Mucosa of stomach (tissue), 1 donor: Measurements from ENCODE around the gene DCP1B.

Experiments used
- H3K27me3 ChIP-seq: one replicate; pipeline ENCODE4 v1.7.0; 2013; ENCODE audit warnings: mild to moderate bottlenecking, low read length; ENCODE audit not compliant: control insufficient read depth, insufficient read depth
- H3K36me3 ChIP-seq: one replicate; pipeline ENCODE4 v1.7.0; 2013; ENCODE audit warnings: low read length; ENCODE audit not compliant: control insufficient read depth, insufficient read depth
- H3K4me1 ChIP-seq: one replicate; pipeline ENCODE4 v1.7.0; 2013; ENCODE audit warnings: mild to moderate bottlenecking, low read length; ENCODE audit not compliant: control insufficient read depth, insufficient read depth
- H3K4me3 ChIP-seq: one replicate; pipeline ENCODE4 v1.7.0; 2013; ENCODE audit warnings: low read length
- H3K9ac ChIP-seq: one replicate; pipeline ENCODE4 v1.7.0; 2013; ENCODE audit warnings: mild to moderate bottlenecking, low read length, moderate library complexity
- H3K9me3 ChIP-seq: one replicate; pipeline ENCODE4 v1.7.0; 2013; ENCODE audit warnings: mild to moderate bottlenecking, low read length, moderate library complexity; ENCODE audit not compliant: control insufficient read depth
- donor health status: Pancreatic carcinoma.

Gene DCP1B

GRCh38 chr12:1912580-1913376, 91.5 kb downstream of the DCP1B start:
- H3K4me1 ChIP-seq: peaks cover 6% of the 10 kb centered on the region
- H3K9me3 ChIP-seq: no peaks in the 10 kb centered on the region
- no peaks in the 10 kb centered on the region for H3K36me3 ChIP-seq
- peaks cover 24% of the 10 kb centered on the region for H3K27me3 ChIP-seq
- no peak overlapping the region for H3K9ac ChIP-seq
- no peak overlapping the region for H3K4me3 ChIP-seq

GRCh38 chr12:1911598-1912575, 92.4 kb downstream of the DCP1B start:
- Histone ChIP-seq H3K9ac (no peak overlapping the region), H3K27me3 (peaks cover 16% of the 10 kb centered on the region), H3K36me3 (no peaks in the 10 kb centered on the region), H3K4me1 (peaks cover 8% of the 10 kb centered on the region), H3K4me3 (no peak overlapping the region), H3K9me3 (no peaks in the 10 kb centered on the region)

DNA sequence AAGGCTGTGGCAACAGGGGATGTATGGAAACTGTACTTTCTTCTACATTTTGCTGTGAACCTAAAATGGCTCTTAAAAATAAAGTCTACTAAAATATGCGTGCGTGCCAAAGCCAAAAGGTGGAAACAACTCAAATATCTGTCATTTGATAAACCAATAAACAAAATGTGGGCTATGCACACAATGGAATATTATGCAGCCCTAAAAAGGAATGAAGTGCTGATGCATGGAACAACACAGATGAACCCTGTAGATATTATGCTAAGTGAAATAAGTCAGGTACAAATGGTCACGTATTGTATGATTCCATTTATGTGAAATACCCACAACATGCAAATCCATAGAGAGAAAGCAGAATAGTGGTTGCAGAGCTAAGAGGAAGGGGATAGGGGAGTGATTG, 93.8 kb downstream of the DCP1B start:
- Histone ChIP-seq H3K4me3 (no peak overlapping the region), H3K9me3 (no peaks in the 10 kb centered on the region), H3K36me3 (no peaks in the 10 kb centered on the region), H3K9ac (no peak overlapping the region), H3K4me1 (peaks cover 8% of the 10 kb centered on the region), H3K27me3 (peaks cover 14% of the 10 kb centered on the region)

DNA sequence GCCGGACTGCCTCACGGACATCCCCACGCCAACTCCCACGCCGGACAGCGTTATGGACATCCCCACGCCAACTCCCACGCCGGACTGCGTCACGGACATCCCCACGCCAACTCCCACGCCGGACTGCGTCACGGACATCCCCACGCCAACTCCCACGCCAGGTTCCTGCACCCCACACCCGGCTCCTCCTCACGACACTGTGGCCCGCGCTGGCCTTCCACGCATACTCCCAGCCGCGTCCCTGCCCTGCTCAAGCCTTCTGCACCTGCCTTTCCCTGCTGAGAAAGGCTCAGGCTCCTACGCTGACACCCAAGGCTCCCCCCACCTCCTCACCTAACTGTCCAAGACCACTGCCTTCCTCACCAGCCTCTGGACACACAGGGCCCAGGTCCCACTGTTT, 95.5 kb downstream of the DCP1B start:
- Histone ChIP-seq H3K27me3 (peaks cover 14% of the 10 kb centered on the region), H3K4me1 (peaks cover 8% of the 10 kb centered on the region), H3K4me3 (no peak overlapping the region), H3K9me3 (no peaks in the 10 kb centered on the region), H3K9ac (no peak overlapping the region), H3K36me3 (no peaks in the 10 kb centered on the region)

GRCh38 chr12:1907652-1908611, 96.3 kb downstream of the DCP1B start:
- H3K4me1 ChIP-seq: peaks cover 8% of the 10 kb centered on the region
- peaks cover 14% of the 10 kb centered on the region for H3K27me3 ChIP-seq
- H3K36me3 ChIP-seq: no peaks in the 10 kb centered on the region
- H3K9ac ChIP-seq: no peak overlapping the region
- no peak overlapping the region for H3K4me3 ChIP-seq
- H3K9me3 ChIP-seq: no peaks in the 10 kb centered on the region

- Histone ChIP-seq H3K4me1 (peaks cover 8% of the 10 kb centered on the region), H3K9me3 (no peaks in the 10 kb centered on the region), H3K4me3 (no peak overlapping the region), H3K36me3 (no peaks in the 10 kb centered on the region), H3K9ac (no peak overlapping the region), H3K27me3 (peaks cover 14% of the 10 kb centered on the region)
Measured at GRCh38 chr12:1906579-1906978, 97.7 kb downstream of the DCP1B start.

DNA sequence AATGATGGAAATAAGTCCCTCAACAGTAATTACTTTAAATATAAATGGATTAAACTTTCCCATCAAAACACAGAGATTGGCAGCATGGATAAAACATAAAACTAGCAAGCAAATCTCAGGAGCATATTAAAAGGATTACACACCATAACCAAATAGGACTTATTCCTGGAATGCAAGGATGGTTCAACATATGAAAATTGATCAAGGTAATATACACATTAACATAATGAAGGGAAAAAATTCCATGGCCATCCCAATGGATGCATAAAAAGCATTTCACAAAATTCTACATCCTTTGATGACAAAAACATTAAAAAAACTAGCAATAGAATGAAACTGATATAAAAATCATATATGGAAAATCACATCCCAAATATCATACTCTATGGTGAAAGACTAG, 99.4 kb downstream of the DCP1B start:
- no peak overlapping the region for H3K9ac ChIP-seq
- peaks cover 8% of the 10 kb centered on the region for H3K4me1 ChIP-seq
- H3K9me3 ChIP-seq: no peaks in the 10 kb centered on the region
- H3K27me3 ChIP-seq: peaks cover 12% of the 10 kb centered on the region
- no peak overlapping the region for H3K4me3 ChIP-seq
- no peaks in the 10 kb centered on the region for H3K36me3 ChIP-seq

DNA sequence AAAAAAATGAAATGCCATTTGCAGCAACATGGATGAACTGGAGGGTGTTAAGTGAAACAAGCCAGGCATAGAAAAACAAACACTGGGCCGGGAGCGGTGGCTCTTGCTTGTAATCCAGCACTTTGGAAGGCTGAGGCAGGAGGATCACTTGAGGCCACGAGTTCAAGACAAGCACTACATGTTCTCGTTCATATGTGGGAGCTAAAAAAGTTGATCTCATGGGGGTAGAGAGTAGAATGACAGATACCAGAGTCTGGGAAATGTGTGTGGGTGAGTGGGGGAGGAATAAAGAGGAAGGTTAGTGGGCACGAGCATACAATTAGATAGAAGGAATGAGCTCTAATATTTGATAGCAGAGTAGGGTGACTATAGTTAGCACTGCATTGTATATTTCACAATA, 107.3 kb downstream of the DCP1B start:
- no peak overlapping the region for H3K4me3 ChIP-seq
- no peak overlapping the region for H3K9ac ChIP-seq
- H3K4me1 ChIP-seq: no peaks in the 10 kb centered on the region
- H3K36me3 ChIP-seq: no peaks in the 10 kb centered on the region
- no peaks in the 10 kb centered on the region for H3K9me3 ChIP-seq
- peaks cover 2% of the 10 kb centered on the region for H3K27me3 ChIP-seq
